Measurements from ENCODE around the gene LAMA2. TPM values are rescaled to one million over a fixed set of nuclear protein-coding genes. Genes with fewer than 3 reads are reported as not detected.
A peak's percentile ranks its signal among the peaks of the same experiment; 100 is the strongest.

LAMA2 gene
- total and polyA plus RNA-seq, 4 donors, result 5.2 to 105 (median 45.9) TPM

GRCh38 chr6:128885381-128885780 is 2.4 kb downstream of the LAMA2 start:
- no peak for ATAC-seq (ENCODE audit: insufficient read depth, low FRiP score)
- Histone ChIP-seq H3K27me3 (ENCODE audit: control insufficient read depth in 3 of 3, insufficient read depth in 3 of 3, low read length in 2 of 3) (no peaks in the 10 kb centered on the region), H3K27ac (ENCODE audit: low read depth in 1 of 2, low read length in 1 of 2) (peak overlapping the region in 1 of 2 donors; percentile 74), H3K36me3 (ENCODE audit: control insufficient read depth in 4 of 4, insufficient read depth in 4 of 4, low read length in 4 of 4) (no peaks in the 10 kb centered on the region), H3K4me3 (no peak overlapping the region), H3K9ac (ENCODE audit: insufficient read depth in 1 of 2, low read length in 2 of 2) (no peak overlapping the region), H3K4me1 (ENCODE audit: control insufficient read depth in 5 of 5, insufficient read depth in 5 of 5, low read length in 5 of 5) (peaks cover 0 to 6% (median 0%) of the 10 kb centered on the region in 5 donors), H3K9me3 (ENCODE audit: control insufficient read depth in 4 of 4, insufficient read depth in 3 of 4, low read length in 3 of 4) (peaks cover 0 to 2% (median 0%) of the 10 kb centered on the region in 4 donors)
- WGBS, 2 donors, result 87 to 88% methylated on average over 5 of the region's 5 CpGs
- peak in 1 of 3 donors; percentile 15 for DNase-seq
- TF ChIP-seq CTCF (IDR thresholded peaks at IDR 0.05; ENCODE audit: control extremely low read depth, extremely low read depth), result no peak

- Histone ChIP-seq H3K9ac (ENCODE audit: insufficient read depth in 1 of 2, low read length in 2 of 2) (no peak overlapping the region), H3K4me3 (no peak overlapping the region), H3K9me3 (ENCODE audit: control insufficient read depth in 4 of 4, insufficient read depth in 3 of 4, low read length in 3 of 4) (peaks cover 0 to 2% (median 0%) of the 10 kb centered on the region in 4 donors), H3K4me1 (ENCODE audit: control insufficient read depth in 5 of 5, insufficient read depth in 5 of 5, low read length in 5 of 5) (peaks cover 0 to 11% (median 0%) of the 10 kb centered on the region in 5 donors), H3K27ac (ENCODE audit: low read depth in 1 of 2, low read length in 1 of 2) (peak overlapping the region in 1 of 2 donors; percentile 74), H3K36me3 (ENCODE audit: control insufficient read depth in 4 of 4, insufficient read depth in 4 of 4, low read length in 4 of 4) (no peaks in the 10 kb centered on the region), H3K27me3 (ENCODE audit: control insufficient read depth in 3 of 3, insufficient read depth in 3 of 3, low read length in 2 of 3) (no peaks in the 10 kb centered on the region)
- no peak for TF ChIP-seq CTCF (IDR thresholded peaks at IDR 0.05; ENCODE audit: control extremely low read depth, extremely low read depth)
- no peak for DNase-seq
- ATAC-seq (ENCODE audit: insufficient read depth, low FRiP score), result no peak
Measured at GRCh38 chr6:128886706-128887105, 3.8 kb downstream of the LAMA2 start.

GRCh38 chr6:128888444-128889175 is 5.7 kb downstream of the LAMA2 start:
- H3K4me3 ChIP-seq, result no peak overlapping the region
- peaks cover 0 to 14% (median 0%) of the 10 kb centered on the region in 5 donors for H3K4me1 ChIP-seq (ENCODE audit: control insufficient read depth in 5 of 5, insufficient read depth in 5 of 5, low read length in 5 of 5)
- no peaks in the 10 kb centered on the region for H3K9me3 ChIP-seq (ENCODE audit: control insufficient read depth in 4 of 4, insufficient read depth in 3 of 4, low read length in 3 of 4)
- 85 to 95% methylated on average over 5 of the region's 5 CpGs for WGBS, 2 donors
- no peaks in the 10 kb centered on the region for H3K27me3 ChIP-seq (ENCODE audit: control insufficient read depth in 3 of 3, insufficient read depth in 3 of 3, low read length in 2 of 3)
- no peak for ATAC-seq (ENCODE audit: insufficient read depth, low FRiP score)
- H3K27ac ChIP-seq (ENCODE audit: low read depth in 1 of 2, low read length in 1 of 2), result peak overlapping the region in 1 of 2 donors; percentile 83
- DNase-seq, result no peak
- H3K9ac ChIP-seq (ENCODE audit: insufficient read depth in 1 of 2, low read length in 2 of 2), result no peak overlapping the region
- H3K36me3 ChIP-seq (ENCODE audit: control insufficient read depth in 4 of 4, insufficient read depth in 4 of 4, low read length in 4 of 4), result no peaks in the 10 kb centered on the region
- TF ChIP-seq CTCF (IDR thresholded peaks at IDR 0.05; ENCODE audit: control extremely low read depth, extremely low read depth), result no peak
